NCI-H69 (cell line): ENCODE data around the gene UBE4B.

Source experiments
- DNase-seq: peaks from one replicate; lab custom pipeline; 2025; lab: John Stamatoyannopoulos, UW

Gene UBE4B

GRCh38 chr1:10117132-10117531, 84.4 kb downstream of the UBE4B start:
- no peak for DNase-seq

DNA sequence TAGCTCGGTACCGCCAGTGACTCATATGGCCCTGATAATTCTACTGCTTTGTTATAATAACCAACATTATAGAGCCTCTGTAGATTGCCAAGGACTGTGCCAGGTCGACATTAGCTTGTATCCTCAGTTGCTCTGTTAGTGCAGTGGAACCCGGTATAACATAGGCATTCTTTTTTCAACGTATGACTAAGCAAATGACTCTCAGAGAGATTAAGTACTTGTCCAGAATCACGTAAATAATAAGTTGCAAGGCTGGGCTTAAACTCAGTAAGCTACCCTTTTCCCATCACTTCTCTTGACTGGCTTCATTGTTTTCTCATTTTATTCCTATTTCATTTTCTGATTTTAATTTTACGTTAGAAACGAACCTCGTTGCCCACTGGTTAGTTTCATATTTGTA, 85.1 kb downstream of the UBE4B start:
- no peak for DNase-seq

GRCh38 chr1:10121688-10122087, 88.9 kb downstream of the UBE4B start:
- no peak for DNase-seq

GRCh38 chr1:10122926-10123325, 90.2 kb downstream of the UBE4B start:
- DNase-seq = no peak

- no peak for DNase-seq
Observed at GRCh38 chr1:10128101-10128765, 95.5 kb downstream of the UBE4B start.

GRCh38 chr1:10132316-10132715, 99.6 kb downstream of the UBE4B start:
- DNase-seq = no peak

GRCh38 chr1:10132852-10133251, 100.1 kb downstream of the UBE4B start:
- DNase-seq = no peak

- DNase-seq = no peak
Observed at GRCh38 chr1:10140981-10141380, 108.2 kb downstream of the UBE4B start.

GRCh38 chr1:10143961-10144485, 111.3 kb downstream of the UBE4B start:
- no peak for DNase-seq

DNA sequence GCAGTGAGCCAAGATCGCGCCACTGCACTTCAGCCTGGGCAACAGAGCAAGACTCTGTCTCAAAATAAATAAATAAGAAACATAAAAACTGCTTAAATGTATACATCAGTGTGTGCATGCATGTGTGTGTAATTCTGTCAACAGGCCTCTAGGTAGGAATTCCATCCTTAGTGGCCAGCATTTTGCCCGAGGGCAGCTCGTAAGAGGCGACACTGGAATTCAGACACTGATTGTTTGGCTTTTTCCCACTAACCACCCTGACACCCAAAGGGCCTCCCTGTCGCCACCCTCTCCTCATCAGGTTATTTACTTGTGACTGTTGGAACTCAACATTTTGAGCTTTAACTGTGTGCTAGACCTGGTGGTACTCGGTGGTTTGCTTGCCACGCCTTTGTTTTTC, 113.6 kb downstream of the UBE4B start:
- DNase-seq = no peak

DNA sequence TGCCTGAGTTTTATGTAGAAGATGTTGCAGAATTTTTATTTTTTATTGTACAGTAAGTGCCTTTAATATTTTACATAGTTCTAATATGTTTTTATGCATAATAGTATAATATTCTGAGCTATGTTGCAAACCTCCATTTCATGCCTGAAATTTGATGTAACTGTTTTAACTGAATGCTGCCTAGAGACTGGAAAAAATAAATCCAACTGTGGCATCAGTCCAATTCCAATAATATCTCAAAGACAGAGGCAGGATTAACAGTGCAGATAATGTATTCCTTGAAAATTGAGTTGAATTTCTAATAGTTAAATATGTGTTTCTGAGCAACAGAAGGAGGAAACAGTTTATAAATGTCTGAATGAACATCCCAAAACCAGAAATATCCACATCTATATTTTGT, 116.5 kb downstream of the UBE4B start:
- DNase-seq = no peak

GRCh38 chr1:10152709-10153284, 120.0 kb downstream of the UBE4B start:
- DNase-seq = peak; percentile 13

DNA sequence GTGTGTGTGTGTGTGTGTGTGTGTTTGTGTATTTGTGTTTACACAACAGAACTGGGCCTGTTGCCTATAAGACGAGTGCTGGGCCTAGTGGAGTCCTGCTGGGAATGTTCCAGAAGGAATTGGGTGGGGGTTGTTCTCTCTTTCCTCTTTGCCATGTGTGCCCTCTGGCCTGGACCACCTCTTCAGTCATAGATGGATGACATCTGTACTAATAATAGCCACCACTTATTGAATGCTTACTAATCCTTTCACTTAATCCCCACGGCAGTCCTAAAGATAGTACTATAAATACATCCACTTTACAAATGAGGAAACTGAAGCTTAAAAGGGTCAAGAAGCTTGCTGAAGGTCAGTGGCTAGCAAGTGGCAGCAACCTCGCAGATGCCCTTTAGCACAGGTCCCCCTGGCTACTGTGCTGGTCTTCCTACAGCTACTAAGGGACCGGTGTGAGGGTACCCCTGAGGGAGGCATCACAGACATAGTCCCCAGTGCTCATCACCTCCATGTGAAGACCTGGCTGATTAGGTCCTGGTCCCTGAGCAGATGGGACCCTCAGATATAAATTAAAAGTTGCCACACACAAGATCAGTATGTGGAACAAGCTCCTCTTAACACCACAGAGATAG, 122.4 kb downstream of the UBE4B start:
- DNase-seq = no peak

- no peak for DNase-seq
Observed at GRCh38 chr1:10160173-10160572, 127.4 kb downstream of the UBE4B start.

- no peak for DNase-seq
Observed at GRCh38 chr1:10160907-10161490, 128.2 kb downstream of the UBE4B start.

GRCh38 chr1:10161541-10162290, 129.0 kb downstream of the UBE4B start:
- DNase-seq = no peak

DNA sequence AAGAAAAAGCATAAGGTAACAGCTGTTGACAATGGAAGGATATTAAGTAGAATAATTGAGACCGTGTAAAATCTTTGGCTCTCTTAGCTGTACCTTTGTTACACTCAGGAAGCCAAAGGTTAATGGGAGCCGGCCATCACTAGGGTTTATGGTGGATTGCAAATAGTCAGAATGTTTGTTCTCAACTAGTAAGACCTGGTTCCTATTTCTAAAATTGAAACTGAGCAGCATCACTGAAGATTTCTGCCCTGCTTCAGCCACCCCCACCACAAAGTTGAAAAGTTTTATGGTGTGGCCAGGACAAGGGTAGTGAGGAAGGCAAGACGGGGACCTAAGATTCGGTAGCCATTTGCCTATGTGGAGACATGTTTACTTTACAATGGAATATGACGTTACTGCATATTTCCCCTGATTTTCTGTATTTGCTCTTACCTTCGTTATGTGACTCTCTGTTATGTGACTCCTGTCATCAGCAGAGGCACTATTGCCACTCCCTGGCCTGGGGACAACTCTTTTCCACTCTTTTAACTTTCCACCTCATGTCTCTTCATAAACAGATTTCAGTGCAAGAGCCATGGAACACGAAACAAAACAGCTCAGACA, 136.3 kb downstream of the UBE4B start:
- DNase-seq = no peak

DNA sequence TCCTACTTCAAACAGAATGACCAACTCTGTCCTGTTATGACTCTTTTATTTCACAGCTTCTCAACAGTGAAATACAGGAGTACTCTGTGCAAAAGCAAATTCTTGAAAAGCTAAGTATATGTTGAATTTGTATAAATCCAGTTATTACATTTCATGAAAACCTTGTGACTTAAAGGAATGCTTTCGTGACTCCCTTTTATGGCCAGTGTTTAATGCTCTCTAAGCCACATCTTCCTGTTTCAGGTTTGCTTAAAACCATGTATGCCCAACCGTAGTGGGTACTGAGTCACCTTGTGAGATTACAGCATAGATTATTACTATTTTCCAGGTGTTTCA, 137.4 kb downstream of the UBE4B start:
- DNase-seq = no peak

- DNase-seq = no peak
Observed at GRCh38 chr1:10171105-10171767, 138.5 kb downstream of the UBE4B start.

GRCh38 chr1:10171995-10172669, 139.4 kb downstream of the UBE4B start:
- no peak for DNase-seq

DNA sequence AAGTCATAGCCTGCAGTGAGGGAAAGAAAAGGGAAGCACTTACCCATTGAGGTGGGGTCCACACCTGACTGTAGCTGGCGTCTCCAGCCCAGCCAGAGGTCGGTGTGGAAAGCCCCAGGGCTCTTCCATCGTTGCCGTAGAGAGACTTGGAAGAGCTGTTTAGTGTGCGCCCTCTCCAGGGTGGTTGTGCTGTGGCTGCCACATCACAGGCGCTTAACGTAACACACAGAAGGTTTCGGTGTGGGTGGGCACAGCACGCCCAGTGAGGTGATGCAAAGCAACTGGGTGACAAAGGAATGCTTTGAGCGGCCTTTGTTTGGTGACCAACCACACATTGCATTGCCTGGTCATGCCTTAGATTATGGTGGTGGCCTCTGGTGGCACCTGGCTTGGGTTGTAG, 140.8 kb downstream of the UBE4B start:
- no peak for DNase-seq
